ENCODE measurements around the gene BCL2L12.

GRCh38 chr19:49712397-49712859, 46.7 kb downstream of the BCL2L12 start:
- TF ChIP-seq CTCF (IDR thresholded peaks at IDR 0.05) (no peak), EZH2 (IDR thresholded peaks at IDR 0.05; ENCODE audit: borderline replicate concordance, insufficient read depth, low read depth, low read length, poor library complexity, severe bottlenecking) (no peak)

All from B cell (primary cell).